ENCODE measurements around the gene CHKB. TPM values are rescaled to one million over a fixed set of nuclear protein-coding genes. Genes with fewer than 3 reads are reported as not detected.

CHKB gene
- total and polyA plus RNA-seq, 2 of the 4 experiments (the other 2 are of a cell fraction), result 8.1 to 36.9 TPM

- WGBS, 2 experiments (ENCODE audit: extremely low coverage in 2 of 2, insufficient read length in 1 of 2), result 40% methylated on average over 2 of the region's 10 CpGs; no CpG with 5 or more reads in 1 of the 2 experiments
- Histone ChIP-seq H3K9me1 (ENCODE audit: insufficient read depth, low read length) (0 out of 2 replicates have a peak, but pooled peaks cover 3% of the 10 kb centered on the region), H2AK9ac (replicated peaks; ENCODE audit: low read depth, low read length, poor library complexity) (no peak overlapping the region), H3K27me3 (ENCODE audit: control insufficient read depth, insufficient read depth, low read length) (peaks cover 2% of the 10 kb centered on the region; the same call in 1 of the 2 replicates), H3K4ac (ENCODE audit: low read depth, low read length) (no peak overlapping the region), H3K9me3 (ENCODE audit: control insufficient read depth, insufficient read depth, low read length) (no peaks in the 10 kb centered on the region), H3K9ac (ENCODE audit: low read depth, low read length) (no peak overlapping the region), H2AFZ (replicated peaks; ENCODE audit: low read length, poor library complexity) (no peak overlapping the region), H3K14ac (replicated peaks; ENCODE audit: low read depth, low read length) (no peak overlapping the region), H3K4me2 (ENCODE audit: low read depth, low read length) (peak overlapping the region; percentile 61), H4K8ac (ENCODE audit: low read depth in 2 of 2, low read length in 2 of 2) (no peak overlapping the region), H4K20me1 (ENCODE audit: insufficient read depth, low read length) (peaks cover 5% of the 10 kb centered on the region), H2BK120ac (ENCODE audit: low read depth, low read length) (no peak overlapping the region), H2AK5ac (ENCODE audit: low read depth, low read length) (no peak overlapping the region), H3K36me3 (ENCODE audit: control insufficient read depth, insufficient read depth, low read length) (peaks cover 2% of the 10 kb centered on the region; the same call in 1 of the 2 replicates), H3K4me1 (ENCODE audit: control insufficient read depth, insufficient read depth, low read length) (peaks cover 7% of the 10 kb centered on the region; the same call in 1 of the 2 replicates), H4K5ac (ENCODE audit: low read depth, low read length) (no peak overlapping the region), H2BK5ac (ENCODE audit: low read depth, low read length, poor library complexity, severe bottlenecking) (no peak overlapping the region), H3K27ac (ENCODE audit: insufficient read depth, low read length) (no peak overlapping the region), H3K18ac (ENCODE audit: low read depth, low read length) (no peak overlapping the region), H4K91ac (ENCODE audit: insufficient read depth, low read depth, low read length) (no peak overlapping the region), H3K23ac (ENCODE audit: low read depth, low read length) (0 out of 2 replicates have a peak overlapping the region, but pooled peaks have one; percentile 53), H2BK15ac (ENCODE audit: low read depth, low read length) (no peak overlapping the region), H3K4me3 (ENCODE audit: insufficient read depth, low read depth, low read length) (no peak overlapping the region), H2BK20ac (ENCODE audit: low read depth, low read length) (no peak overlapping the region), H3K79me1 (ENCODE audit: low read depth in 1 of 2, low read length in 2 of 2) (peaks cover 0 to 3% of the 10 kb centered on the region in 2 experiments; a peak in 1 of 4 replicates), H3K56ac (ENCODE audit: extremely low read depth, insufficient read depth, low read length) (no peak overlapping the region)
- intact Hi-C loops (cut with micrococcal nuclease) (loop anchor here (5.0 kb wide), 2 partner anchors 44 to 71 kb away; partner anchors contain the start of gene CPT1B), dilution Hi-C loops (cut with HindIII; ENCODE audit: low sequenced_read_pairs, unreplicated experiment) (no loop called here), in situ Hi-C loops (cut with MboI; ENCODE audit: low sequenced_read_pairs) (no loop called here)
- ATAC-seq (ENCODE audit: low read depth) (peak; percentile 25; the same call in 1 of the 2 replicates), DNase-seq (no peak)
- TF ChIP-seq RFX5 (IDR thresholded peaks at IDR 0.05; ENCODE audit: low read depth, low read length), result no peak
- TF ChIP-seq, protein P1, sequence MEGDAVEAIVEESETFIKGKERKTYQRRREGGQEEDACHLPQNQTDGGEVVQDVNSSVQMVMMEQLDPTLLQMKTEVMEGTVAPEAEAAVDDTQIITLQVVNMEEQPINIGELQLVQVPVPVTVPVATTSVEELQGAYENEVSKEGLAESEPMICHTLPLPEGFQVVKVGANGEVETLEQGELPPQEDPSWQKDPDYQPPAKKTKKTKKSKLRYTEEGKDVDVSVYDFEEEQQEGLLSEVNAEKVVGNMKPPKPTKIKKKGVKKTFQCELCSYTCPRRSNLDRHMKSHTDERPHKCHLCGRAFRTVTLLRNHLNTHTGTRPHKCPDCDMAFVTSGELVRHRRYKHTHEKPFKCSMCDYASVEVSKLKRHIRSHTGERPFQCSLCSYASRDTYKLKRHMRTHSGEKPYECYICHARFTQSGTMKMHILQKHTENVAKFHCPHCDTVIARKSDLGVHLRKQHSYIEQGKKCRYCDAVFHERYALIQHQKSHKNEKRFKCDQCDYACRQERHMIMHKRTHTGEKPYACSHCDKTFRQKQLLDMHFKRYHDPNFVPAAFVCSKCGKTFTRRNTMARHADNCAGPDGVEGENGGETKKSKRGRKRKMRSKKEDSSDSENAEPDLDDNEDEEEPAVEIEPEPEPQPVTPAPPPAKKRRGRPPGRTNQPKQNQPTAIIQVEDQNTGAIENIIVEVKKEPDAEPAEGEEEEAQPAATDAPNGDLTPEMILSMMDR (conservative IDR thresholded peaks at IDR 0.05; ENCODE audit: low read depth, low read length), result no peak
- TF ChIP-seq RCOR1 (IDR thresholded peaks at IDR 0.05; ENCODE audit: insufficient replicate concordance, low read length), result no peak
- no peak for TF ChIP-seq CEBPB (IDR thresholded peaks at IDR 0.05; ENCODE audit: low read depth, low read length)
- ChIA-PET POLR2A (ENCODE audit: unreplicated experiment) (no interaction called here), CTCF (no interaction called here)
- BruUV-seq (replicated peaks), result no TSS peak
Observed at GRCh38 chr22:50621356-50621880, 38.8 kb upstream of the CHKB start.
